Retinal pigment epithelial cell (primary cell): ENCODE measurements around the gene ECT2L.
A peak's percentile ranks its signal among the peaks of the same experiment; 100 is the strongest.

Source experiments
- DNase-seq: peaks from one replicate; pipeline ENCODE4 v3.0.0-alpha.2; 2010; ENCODE audit warnings: low read depth
- H3K4me3 ChIP-seq: 2 replicates; pipeline ENCODE4 v1.5.1; 2011; ENCODE audit warnings: mild to moderate bottlenecking, low read length, control low read depth, moderate library complexity
- TF ChIP-seq, protein P1 (sequence below): conservative IDR thresholded peaks from 2 replicates; pipeline ENCODE4 v1.5.1; 2011; ENCODE audit warnings: low read depth, low read length, control low read depth, inconsistent platforms

ECT2L gene

GRCh38 chr6:138773177-138774091, 22.5 kb upstream of the ECT2L start, which contains the start of gene CCDC28A:
TSS of gene CCDC28A (plus strand) at chr6:138773769. CDS start at chr6:138776121, 2,352 bp downstream.
- TF ChIP-seq, protein P1, sequence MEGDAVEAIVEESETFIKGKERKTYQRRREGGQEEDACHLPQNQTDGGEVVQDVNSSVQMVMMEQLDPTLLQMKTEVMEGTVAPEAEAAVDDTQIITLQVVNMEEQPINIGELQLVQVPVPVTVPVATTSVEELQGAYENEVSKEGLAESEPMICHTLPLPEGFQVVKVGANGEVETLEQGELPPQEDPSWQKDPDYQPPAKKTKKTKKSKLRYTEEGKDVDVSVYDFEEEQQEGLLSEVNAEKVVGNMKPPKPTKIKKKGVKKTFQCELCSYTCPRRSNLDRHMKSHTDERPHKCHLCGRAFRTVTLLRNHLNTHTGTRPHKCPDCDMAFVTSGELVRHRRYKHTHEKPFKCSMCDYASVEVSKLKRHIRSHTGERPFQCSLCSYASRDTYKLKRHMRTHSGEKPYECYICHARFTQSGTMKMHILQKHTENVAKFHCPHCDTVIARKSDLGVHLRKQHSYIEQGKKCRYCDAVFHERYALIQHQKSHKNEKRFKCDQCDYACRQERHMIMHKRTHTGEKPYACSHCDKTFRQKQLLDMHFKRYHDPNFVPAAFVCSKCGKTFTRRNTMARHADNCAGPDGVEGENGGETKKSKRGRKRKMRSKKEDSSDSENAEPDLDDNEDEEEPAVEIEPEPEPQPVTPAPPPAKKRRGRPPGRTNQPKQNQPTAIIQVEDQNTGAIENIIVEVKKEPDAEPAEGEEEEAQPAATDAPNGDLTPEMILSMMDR, result no peak
- peak within 1 kb of the TSS; percentile 99 for H3K4me3 ChIP-seq

DNA sequence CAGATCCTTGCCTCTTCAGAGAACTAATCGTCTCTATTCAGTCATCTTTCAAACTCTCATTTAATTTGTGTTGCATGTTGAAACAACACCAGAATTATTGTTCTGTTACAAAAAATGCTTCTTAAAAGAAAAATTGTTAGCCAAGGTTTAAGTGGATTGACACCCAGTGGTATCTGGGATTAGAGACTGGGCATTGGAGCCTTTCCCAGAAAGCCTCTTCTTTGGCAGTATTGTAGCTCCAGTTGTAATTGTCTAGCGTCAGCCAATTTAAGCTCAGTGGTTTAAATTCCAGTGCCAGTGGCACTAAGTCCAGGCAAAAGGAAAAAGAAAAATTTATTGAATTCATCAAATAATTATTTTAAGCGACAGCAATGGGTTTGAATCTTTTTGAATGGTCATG, 21.5 kb upstream of the ECT2L start:
- TF ChIP-seq, protein P1, result no peak
- peak overlapping the region; percentile 99 for H3K4me3 ChIP-seq
- peak; percentile 61 for DNase-seq

More at GRCh38 chr6:138773177-138774091, 22.5 kb upstream of the ECT2L start, which contains the start of gene CCDC28A:
- DNase-seq, result peak; percentile 81

DNA sequence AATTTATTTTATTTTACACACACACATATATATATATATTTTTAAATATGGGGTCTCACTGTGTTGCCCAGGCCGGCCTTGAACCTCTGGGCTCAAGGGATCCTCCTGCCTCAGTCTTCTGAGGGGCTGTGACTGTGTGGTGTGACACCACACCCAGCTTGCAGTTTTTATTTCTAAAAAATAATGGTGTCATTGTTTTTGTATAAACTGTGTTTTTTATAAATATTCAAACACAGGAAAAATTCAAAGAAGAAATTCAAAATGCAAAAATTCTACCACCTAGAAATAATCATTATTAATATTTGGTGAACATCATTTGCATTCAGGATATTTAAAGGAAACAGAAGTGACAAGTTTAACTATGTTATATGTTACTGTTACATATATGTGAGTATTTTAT, 19.2 kb upstream of the ECT2L start:
- TF ChIP-seq, protein P1, result no peak
- DNase-seq, result no peak

GRCh38 chr6:138778331-138778730, 17.6 kb upstream of the ECT2L start:
- no peak for DNase-seq
- TF ChIP-seq, protein P1, result no peak
- H3K4me3 ChIP-seq, result no peak overlapping the region

More for the DNA sequence above, 19.2 kb upstream of the ECT2L start:
- no peak overlapping the region for H3K4me3 ChIP-seq

GRCh38 chr6:138782243-138782642, 13.6 kb upstream of the ECT2L start:
- H3K4me3 ChIP-seq, result no peak overlapping the region
- TF ChIP-seq, protein P1, result no peak
- DNase-seq, result no peak

DNA sequence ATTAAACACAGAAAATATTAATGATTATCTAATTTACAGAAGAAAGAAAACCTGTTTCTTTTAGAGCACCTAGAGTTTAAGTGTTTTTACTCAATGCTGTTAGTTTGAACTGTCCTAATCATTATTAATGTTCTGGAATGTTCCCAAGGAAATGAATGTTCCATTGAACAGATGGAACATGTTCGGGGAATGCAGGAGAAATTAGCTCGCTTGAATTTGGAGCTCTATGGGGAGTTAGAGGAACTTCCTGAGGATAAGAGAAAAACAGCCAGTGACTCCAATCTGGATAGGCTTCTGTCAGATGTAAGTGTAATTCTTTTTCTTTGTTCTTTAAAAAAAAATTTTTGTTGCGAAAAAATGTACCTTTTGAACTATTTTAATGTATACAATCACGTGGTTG, 10.8 kb upstream of the ECT2L start:
- DNase-seq, result no peak
- no peak overlapping the region for H3K4me3 ChIP-seq
- TF ChIP-seq, protein P1, result no peak

GRCh38 chr6:138785980-138786379, 9.9 kb upstream of the ECT2L start:
- DNase-seq, result no peak
- TF ChIP-seq, protein P1, result no peak
- no peak overlapping the region for H3K4me3 ChIP-seq
